Skeletal muscle tissue (tissue), 4 donors: Measurements from ENCODE around the gene LRP1B. TPM values are rescaled to one million over a fixed set of nuclear protein-coding genes. Genes with fewer than 3 reads are reported as not detected.
A peak's percentile ranks its signal among the peaks of the same experiment; 100 is the strongest.

ENCODE experiments used
- H3K27ac ChIP-seq: one replicate; pipeline ENCODE4 v1.7.0; 2013; ENCODE audit warnings: mild to moderate bottlenecking, low read depth, low read length, inconsistent platforms
- H3K27me3 ChIP-seq, 3 donors: one replicate each; pipeline ENCODE4 v1.7.0; 2013; ENCODE audit warnings: low read length in 3 of 3; ENCODE audit not compliant: control insufficient read depth in 3 of 3, insufficient read depth in 3 of 3
- H3K36me3 ChIP-seq, 3 donors: one replicate each; pipeline ENCODE4 v1.7.0; 2013; ENCODE audit warnings: low read length in 3 of 3; ENCODE audit not compliant: control insufficient read depth in 3 of 3, insufficient read depth in 3 of 3
- H3K4me1 ChIP-seq, 3 donors: one replicate each; pipeline ENCODE4 v1.7.0; 2013; ENCODE audit warnings: low read length in 3 of 3, mild to moderate bottlenecking in 3 of 3; ENCODE audit not compliant: control insufficient read depth in 3 of 3, insufficient read depth in 3 of 3
- H3K4me3 ChIP-seq, 3 donors: one replicate each; pipeline ENCODE4 v1.7.0; 2013; ENCODE audit warnings: low read length in 3 of 3
- H3K9ac ChIP-seq, 3 donors: one replicate each; pipeline ENCODE4 v1.7.0; 2013; ENCODE audit warnings: low read length in 3 of 3, mild to moderate bottlenecking in 3 of 3, moderate library complexity in 2 of 3, low read depth in 1 of 3
- H3K9me3 ChIP-seq, 3 donors: one replicate each; pipeline ENCODE4 v1.7.0; 2013; ENCODE audit warnings: low read length in 3 of 3; ENCODE audit not compliant: control insufficient read depth in 3 of 3
- total RNA-seq: library from RNA; depleted of rRNA; stranded (reverse); fragments of >200 nt; gene quantifications from one replicate; pipeline ENCODE4 v1.2.3, GENCODE V29; 2014
- donor health status: Osteomylitis.

The LRP1B gene
- total RNA-seq, 1 donor from 2014 or later = 2.6 TPM

- no peak overlapping the region for H3K9ac ChIP-seq
- H3K9me3 ChIP-seq = no peaks in the 10 kb centered on the region
- H3K4me1 ChIP-seq = no peaks in the 10 kb centered on the region
- H3K4me3 ChIP-seq = no peak overlapping the region
- H3K27me3 ChIP-seq = no peaks in the 10 kb centered on the region
- no peak overlapping the region for H3K27ac ChIP-seq
- no peaks in the 10 kb centered on the region for H3K36me3 ChIP-seq
Observed at GRCh38 chr2:142144547-142144946, 13.7 kb upstream of the LRP1B start.

DNA sequence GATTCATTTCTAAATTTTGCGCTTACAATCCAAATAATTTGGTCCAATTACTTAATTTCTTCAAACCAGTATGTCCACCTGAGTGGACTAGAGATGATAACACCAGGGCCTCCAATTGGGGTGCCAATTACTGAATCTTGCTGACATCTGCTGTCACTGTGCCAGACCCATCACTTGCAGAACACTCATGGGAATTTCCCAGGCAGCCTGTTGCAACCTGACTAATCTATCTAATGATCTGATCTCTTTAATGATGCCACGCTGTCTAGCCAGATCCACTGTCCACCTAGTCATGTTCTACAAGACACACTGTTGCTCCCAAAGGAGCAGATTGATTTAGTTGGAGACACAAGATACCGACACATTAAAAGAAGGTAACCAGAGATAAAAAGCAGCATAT is 11.8 kb upstream of the LRP1B start:
- Histone ChIP-seq H3K9me3 (no peaks in the 10 kb centered on the region), H3K36me3 (no peaks in the 10 kb centered on the region), H3K27ac (no peak overlapping the region), H3K4me3 (no peak overlapping the region), H3K4me1 (no peaks in the 10 kb centered on the region), H3K9ac (no peak overlapping the region), H3K27me3 (peaks cover 0 to 2% (median 0%) of the 10 kb centered on the region in 3 donors)

DNA sequence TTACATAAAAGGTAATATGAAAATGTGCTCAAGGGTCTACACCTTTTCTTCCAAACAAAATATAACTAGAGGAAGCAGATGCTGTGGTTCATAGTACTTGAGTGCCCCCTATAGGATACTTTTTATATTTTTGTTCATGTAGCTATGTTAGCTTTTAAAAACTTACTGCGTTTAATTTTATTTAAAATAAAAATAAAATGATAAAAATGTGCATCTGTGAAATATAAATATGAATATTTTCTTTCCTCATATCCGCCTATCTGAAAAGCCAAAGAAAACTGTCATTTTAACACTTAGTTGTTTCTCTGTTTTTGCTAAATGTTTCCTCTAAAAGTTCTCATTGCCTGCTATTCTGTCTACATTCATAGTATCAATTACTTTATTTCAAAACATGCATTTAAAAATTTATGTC is 9.6 kb upstream of the LRP1B start:
- Histone ChIP-seq H3K9ac (no peak overlapping the region), H3K27me3 (peaks cover 0 to 2% (median 0%) of the 10 kb centered on the region in 3 donors), H3K4me3 (no peak overlapping the region), H3K27ac (no peak overlapping the region), H3K4me1 (no peaks in the 10 kb centered on the region), H3K9me3 (no peaks in the 10 kb centered on the region), H3K36me3 (no peaks in the 10 kb centered on the region)

DNA sequence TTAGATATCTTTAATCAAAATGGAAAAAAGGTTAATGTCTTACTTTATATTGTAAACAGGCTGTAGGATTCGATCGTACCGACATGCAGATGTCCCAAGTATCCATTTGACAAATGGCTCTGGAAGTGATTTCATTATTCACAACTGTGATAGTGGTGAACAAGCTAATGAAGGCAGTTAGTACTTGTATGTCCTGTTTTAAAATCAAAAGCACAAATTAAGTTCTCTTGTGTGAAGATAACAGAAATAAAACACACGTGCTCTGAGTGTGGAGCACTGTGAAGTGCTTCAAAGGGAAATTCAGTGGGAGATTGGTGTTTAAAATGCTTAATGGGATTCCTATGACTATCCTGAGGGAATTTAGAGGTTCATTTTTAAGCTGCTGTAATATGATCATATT is 8.6 kb upstream of the LRP1B start:
- Histone ChIP-seq H3K9ac (no peak overlapping the region), H3K27me3 (peaks cover 0 to 2% (median 0%) of the 10 kb centered on the region in 3 donors), H3K4me1 (no peaks in the 10 kb centered on the region), H3K36me3 (no peaks in the 10 kb centered on the region), H3K4me3 (no peak overlapping the region), H3K9me3 (no peaks in the 10 kb centered on the region), H3K27ac (no peak overlapping the region)

- Histone ChIP-seq H3K4me3 (no peak overlapping the region), H3K27me3 (peaks cover 0 to 11% (median 1%) of the 10 kb centered on the region in 3 donors), H3K36me3 (no peaks in the 10 kb centered on the region)
Observed at GRCh38 chr2:142136571-142136970, 5.8 kb upstream of the LRP1B start.

GRCh38 chr2:142134911-142135310 is 4.1 kb upstream of the LRP1B start:
- Histone ChIP-seq H3K4me3 (no peak overlapping the region), H3K36me3 (no peaks in the 10 kb centered on the region), H3K4me1 (peaks cover 15 to 17% (median 15%) of the 10 kb centered on the region in 3 donors), H3K9me3 (no peaks in the 10 kb centered on the region), H3K9ac (no peak overlapping the region), H3K27ac (no peak overlapping the region), H3K27me3 (peaks cover 11 to 21% (median 16%) of the 10 kb centered on the region in 3 donors)

More at GRCh38 chr2:142136571-142136970, 5.8 kb upstream of the LRP1B start:
- no peak overlapping the region for H3K9ac ChIP-seq
- peaks cover under 1 to 1% (median under 1%) of the 10 kb centered on the region in 3 donors for H3K4me1 ChIP-seq
- no peaks in the 10 kb centered on the region for H3K9me3 ChIP-seq
- no peak overlapping the region for H3K27ac ChIP-seq

DNA sequence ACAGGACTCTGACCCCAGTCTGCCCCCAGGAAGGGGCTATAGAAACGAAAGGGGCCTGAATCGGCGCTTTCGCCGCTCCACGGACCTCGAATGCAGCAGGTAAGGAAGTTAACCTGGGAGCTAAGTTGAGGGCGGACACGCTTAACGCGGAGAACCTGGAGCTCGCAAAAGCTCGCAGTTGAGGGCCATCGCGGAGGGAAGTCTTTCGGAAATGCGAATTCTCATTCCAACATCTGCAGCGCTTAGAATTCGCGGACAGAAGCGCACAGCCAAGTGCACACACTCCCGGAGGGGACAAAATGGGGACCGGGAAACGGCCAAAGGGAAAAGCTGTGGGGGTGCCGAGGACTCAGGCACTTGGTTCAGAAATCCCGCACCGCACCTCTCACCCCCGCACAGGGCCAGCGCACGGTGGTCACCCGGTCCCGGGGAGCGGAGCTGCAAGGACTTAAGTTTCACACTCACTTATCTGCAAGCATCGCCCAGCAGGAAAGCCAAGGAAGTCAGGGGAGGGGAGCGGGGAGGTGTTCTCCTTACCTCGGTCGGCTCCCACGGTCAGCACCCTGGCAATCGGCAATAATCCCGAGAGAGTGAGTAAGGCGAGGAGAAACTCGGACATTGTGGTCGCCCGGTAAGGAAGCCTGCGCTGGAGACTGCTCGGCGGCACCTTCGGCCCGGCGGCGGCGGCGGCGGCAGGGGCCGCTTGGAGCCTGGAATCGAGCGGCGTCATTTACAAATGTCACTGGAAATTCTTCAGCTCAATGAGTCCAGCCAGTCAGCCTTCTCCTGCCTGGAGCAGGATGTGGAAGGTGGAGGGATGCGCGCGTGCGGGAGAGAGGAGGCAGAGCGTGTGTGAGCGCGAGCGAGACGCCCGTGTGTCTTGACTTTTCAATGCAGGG is 456 bp downstream of the LRP1B start:
- Histone ChIP-seq H3K9me3 (no peaks in the 10 kb centered on the region), H3K4me3 (peak overlapping the region; percentile 73 to 83 (median 77)), H3K27ac (no peak overlapping the region), H3K4me1 (peaks cover 16 to 19% (median 18%) of the 10 kb centered on the region in 3 donors), H3K36me3 (no peaks in the 10 kb centered on the region), H3K9ac (peak overlapping the region; percentile 12 to 70 (median 69)), H3K27me3 (peaks cover 11 to 23% (median 20%) of the 10 kb centered on the region in 3 donors)

- Histone ChIP-seq H3K9ac (no peak overlapping the region), H3K9me3 (no peaks in the 10 kb centered on the region), H3K4me3 (no peak overlapping the region), H3K27me3 (peaks cover 11 to 20% (median 18%) of the 10 kb centered on the region in 3 donors), H3K27ac (no peak overlapping the region), H3K4me1 (peaks cover 16 to 19% (median 18%) of the 10 kb centered on the region in 3 donors), H3K36me3 (no peaks in the 10 kb centered on the region)
Observed at GRCh38 chr2:142128105-142128504, 2.7 kb downstream of the LRP1B start.

DNA sequence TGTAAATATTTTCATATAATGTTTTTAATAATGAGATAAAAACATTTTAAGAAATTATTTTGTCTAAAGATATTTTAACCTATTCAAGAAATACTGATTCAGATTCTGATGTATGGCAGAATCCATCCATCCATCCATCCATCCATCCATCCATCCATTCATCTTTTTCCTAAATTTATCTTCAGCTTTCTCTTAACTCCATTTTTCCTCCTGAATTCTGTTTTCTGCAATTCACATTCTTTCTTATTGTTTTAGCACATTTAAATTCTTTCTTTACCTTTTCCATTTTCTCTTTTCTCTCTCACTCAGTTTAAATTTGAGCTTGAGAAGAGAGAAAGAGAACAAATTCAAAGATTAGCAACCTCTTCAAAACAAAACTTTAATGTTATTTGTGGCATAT is 3.6 kb downstream of the LRP1B start:
- Histone ChIP-seq H3K27me3 (peaks cover 11 to 20% (median 14%) of the 10 kb centered on the region in 3 donors), H3K27ac (no peak overlapping the region), H3K4me3 (no peak overlapping the region), H3K4me1 (peaks cover 16 to 19% (median 18%) of the 10 kb centered on the region in 3 donors), H3K9me3 (no peaks in the 10 kb centered on the region), H3K9ac (no peak overlapping the region), H3K36me3 (no peaks in the 10 kb centered on the region)

GRCh38 chr2:142124706-142125105 is 6.1 kb downstream of the LRP1B start:
- Histone ChIP-seq H3K36me3 (no peaks in the 10 kb centered on the region), H3K9ac (no peak overlapping the region), H3K9me3 (no peaks in the 10 kb centered on the region), H3K27ac (no peak overlapping the region), H3K27me3 (peaks cover 0 to 2% (median 1%) of the 10 kb centered on the region in 3 donors), H3K4me3 (no peak overlapping the region), H3K4me1 (peaks cover 0 to under 1% (median under 1%) of the 10 kb centered on the region in 3 donors)
